HCT116 (cell line): Measurements from ENCODE around the gene PGAM5. TPM values are rescaled to one million over a fixed set of nuclear protein-coding genes. Genes with fewer than 3 reads are reported as not detected.

Experiments
- ATAC-seq: fragments of 200-7000 bp; cut with Tn5 transposase; 2 replicates; pipeline ENCODE4 v1.9.1; 2020; ENCODE audit warnings: mild to moderate bottlenecking, moderate library complexity
- BruUV-seq: library from RNA; stranded (reverse); fragments of 400-500 nt; replicated peaks from 2 replicates; lab custom pipeline; 2021; lab: Mats Ljungman, UMichigan
- CTCF ChIA-PET: fragments of 300-600 bp; sonication (Branson Sonifier 250); formaldehyde crosslinking; loops from one replicate; lab custom pipeline; 2021; ENCODE audit warnings: antibody characterized with exemption; lab: Charles Lee
- POLR2A ChIA-PET: fragments of 300-600, 350-600 bp; sonication (Branson Sonifier 250); formaldehyde crosslinking; loops from one replicate; lab custom pipeline; 2021; ENCODE audit warnings: antibody characterized with exemption; lab: Charles Lee
- RAD21 ChIA-PET, 2 experiments: fragments of 300-600 bp; sonication (Branson Sonifier 250); formaldehyde crosslinking; loops; one replicate each; lab custom pipeline; 2023; ENCODE audit warnings: low total read pairs in 2 of 2; ENCODE audit not compliant: uncharacterized antibody in 2 of 2, unreplicated experiment in 2 of 2, low non-redundant PET in 1 of 2; lab: Charles Lee
- DNase-seq: peaks from one replicate; pipeline ENCODE4 v3.0.0-alpha.2; 2010; ENCODE audit warnings: low read depth, low spot score
- H2AFZ ChIP-seq: fragments of 200-600 bp; shearing (Covaris generic), sonication (generic); 2 replicates; pipeline ENCODE4 v1.6.1; 2017; ENCODE audit warnings: low read depth, mixed run types, mixed read lengths, antibody characterized with exemption, low read length; ENCODE audit not compliant: poor library complexity, severe bottlenecking
- H3K27ac ChIP-seq: 2 replicates; pipeline ENCODE4 v1.5.1; 2012; ENCODE audit warnings: low read depth, low read length
- H3K27me3 ChIP-seq: fragments of 200-600 bp; sonication (generic); 2 replicates; pipeline ENCODE4 v1.6.1; 2016; ENCODE audit warnings: mixed run types, low read length, mixed read lengths; ENCODE audit not compliant: insufficient read depth
- H3K36me3 ChIP-seq, 2 experiments: fragments of 200-500 bp in 1 of 2; fragments of 200-600 bp in 1 of 2; sonication (Bioruptor generic) in 1 of 2; sonication (generic) in 1 of 2; 2 replicates each; pipeline versions ENCODE4 v1.5.1 to v1.6.1; 2014 to 2016; ENCODE audit warnings: low read length in 2 of 2, inconsistent platforms in 1 of 2, mixed read lengths in 1 of 2, mixed run types in 1 of 2; ENCODE audit not compliant: insufficient read depth in 2 of 2, control insufficient read depth in 1 of 2
- H3K4me1 ChIP-seq, 2 experiments: fragments of 200-600 bp in 1 of 2; sonication (generic) in 1 of 2; 2 replicates each; pipeline versions ENCODE4 v1.5.1 to v1.6.1; 2012 to 2017; ENCODE audit warnings: low read length in 2 of 2, inconsistent platforms in 1 of 2, mild to moderate bottlenecking in 1 of 2, mixed read lengths in 1 of 2, mixed run types in 1 of 2, moderate library complexity in 1 of 2; ENCODE audit not compliant: insufficient read depth in 2 of 2, control insufficient read depth in 1 of 2
- H3K4me2 ChIP-seq: fragments of 200-600 bp; sonication (generic); 2 replicates; pipeline ENCODE4 v1.6.1; 2017; ENCODE audit warnings: mixed run types, low read length, mixed read lengths
- H3K4me3 ChIP-seq, 2 experiments: fragments of 200-600 bp in 1 of 2; sonication (generic) in 1 of 2; replicated peaks in 1 of 2; 2 replicates each; pipeline ENCODE4 v1.5.1; 2011 to 2016; ENCODE audit warnings: low read length in 2 of 2, control low read depth in 1 of 2, low read depth in 1 of 2, mild to moderate bottlenecking in 1 of 2, mixed read lengths in 1 of 2, mixed run types in 1 of 2
- H3K79me2 ChIP-seq: fragments of 200-600 bp; sonication (generic); 2 replicates; pipeline ENCODE4 v1.6.1; 2017; ENCODE audit warnings: mild to moderate bottlenecking, mixed run types, low read length, moderate library complexity, mixed read lengths; ENCODE audit not compliant: insufficient read depth
- H3K9ac ChIP-seq: fragments of 200-600 bp; sonication (generic); 2 replicates; pipeline ENCODE4 v1.6.1; 2016; ENCODE audit warnings: low read length, mixed read lengths
- H3K9me2 ChIP-seq: fragments of 200-600 bp; sonication (generic), shearing (Covaris generic); 2 replicates; pipeline ENCODE4 v1.6.1; 2017; ENCODE audit warnings: mixed run types, mild to moderate bottlenecking, moderate library complexity; ENCODE audit not compliant: insufficient read depth
- H3K9me3 ChIP-seq, 2 experiments: fragments of 200-500 bp in 1 of 2; fragments of 200-600 bp in 1 of 2; sonication (Bioruptor generic) in 1 of 2; sonication (generic) in 1 of 2; 2 replicates each; pipeline ENCODE4 v1.6.1; 2014 to 2017; ENCODE audit warnings: low read length in 2 of 2, mixed read lengths in 2 of 2, inconsistent platforms in 1 of 2, low read depth in 1 of 2, mild to moderate bottlenecking in 1 of 2, mixed run types in 1 of 2, moderate library complexity in 1 of 2; ENCODE audit not compliant: control insufficient read depth in 1 of 2, insufficient read depth in 1 of 2
- H4K20me1 ChIP-seq: fragments of 200-600 bp; sonication (generic), shearing (Covaris generic); 2 replicates; pipeline ENCODE4 v1.6.1; 2017; ENCODE audit warnings: mixed run types, mild to moderate bottlenecking, moderate library complexity; ENCODE audit not compliant: insufficient read depth
- CBX3 ChIP-seq: IDR thresholded peaks from 2 replicates; pipeline ENCODE4 v1.6.1; 2012; ENCODE audit warnings: low read depth
- CTCF ChIP-seq, 3 experiments: fragments of 200-600 bp in 1 of 3; sonication (generic) in 1 of 3; IDR thresholded peaks in 2 of 3; conservative IDR thresholded peaks in 1 of 3; 2 replicates each; pipeline ENCODE4 v1.5.1; 2012 to 2017; ENCODE audit warnings: low read depth in 2 of 3, low read length in 2 of 3, antibody characterized with exemption in 1 of 3, borderline replicate concordance in 1 of 3, control low read depth in 1 of 3, mild to moderate bottlenecking in 1 of 3, mixed read lengths in 1 of 3, mixed run types in 1 of 3, moderate library complexity in 1 of 3; ENCODE audit not compliant: insufficient read depth in 1 of 3
- EGR1 ChIP-seq: IDR thresholded peaks from 2 replicates; pipeline ENCODE4 v1.6.1; 2012; ENCODE audit warnings: low read depth
- ELF1 ChIP-seq: IDR thresholded peaks from 2 replicates; pipeline ENCODE4 v1.6.1; 2012; ENCODE audit warnings: low read depth, borderline replicate concordance
- EZH2 ChIP-seq: fragments of 200-600 bp; sonication (generic); IDR thresholded peaks from 2 replicates; pipeline ENCODE4 v1.6.1; 2017; ENCODE audit warnings: antibody characterized with exemption, mixed run types
- FOSL1 ChIP-seq: IDR thresholded peaks from 2 replicates; pipeline ENCODE4 v1.6.1; 2012; ENCODE audit warnings: low read depth
- JUND ChIP-seq: IDR thresholded peaks from 2 replicates; pipeline ENCODE4 v1.6.1; 2012
- MAX ChIP-seq: IDR thresholded peaks from 2 replicates; pipeline ENCODE4 v1.6.1; 2012
- POLR2A ChIP-seq: IDR thresholded peaks from 2 replicates; pipeline ENCODE4 v1.7.0; 2011; ENCODE audit warnings: borderline replicate concordance; ENCODE audit not compliant: insufficient read depth, insufficient read length; ENCODE audit errors: extremely low read depth
- POLR2AphosphoS5 ChIP-seq: IDR thresholded peaks from 2 replicates; pipeline ENCODE4 v1.6.1; 2011; ENCODE audit warnings: mild to moderate bottlenecking, low read depth, low read length, moderate library complexity
- SIN3A ChIP-seq: IDR thresholded peaks from 2 replicates; pipeline ENCODE4 v1.6.1; 2012; ENCODE audit warnings: low read depth
- SP1 ChIP-seq: IDR thresholded peaks from 2 replicates; pipeline ENCODE4 v1.6.1; 2012; ENCODE audit warnings: low read depth
- YY1 ChIP-seq: IDR thresholded peaks from 2 replicates; pipeline ENCODE4 v1.6.1; 2011; ENCODE audit warnings: low read length, low read depth, moderate library complexity, mild to moderate bottlenecking; ENCODE audit not compliant: insufficient replicate concordance; ENCODE audit errors: extremely low read depth
- ZFX ChIP-seq: fragments of 450-650 bp; IDR thresholded peaks from 2 replicates; pipeline ENCODE4 v1.6.1; 2017
- ZNF274 ChIP-seq: fragments of 200-500 bp; sonication (Bioruptor generic); IDR thresholded peaks from 2 replicates; pipeline ENCODE4 v1.6.1; 2014; ENCODE audit warnings: mild to moderate bottlenecking, low read depth, low read length, inconsistent platforms
- intact Hi-C: fragments of 100-400 bp; cut with micrococcal nuclease; formaldehyde crosslinking; loops from 2 replicates; pipeline ENCODE4 v1.10.0; 2022
- total RNA-seq: library from RNA; stranded (reverse); gene quantifications from one replicate; pipeline ENCODE4 v1.2.1, GENCODE V29; 2021; ENCODE audit not compliant: unreplicated experiment

PGAM5 gene
- total RNA-seq, 1 experiment from 2014 or later, result 98.3 TPM

- peaks cover 0 to 15% of the 10 kb centered on the region in 2 experiments; a peak in 3 of 4 replicates for H3K36me3 ChIP-seq
- CTCF ChIA-PET, result no interaction called here
- H3K79me2 ChIP-seq, result peaks cover 59% of the 10 kb centered on the region
- ATAC-seq (peak; percentile 61), DNase-seq (no peak)
- H3K4me1 ChIP-seq, result peaks cover 8 to 19% of the 10 kb centered on the region in 2 experiments
- H2AFZ ChIP-seq, result no peak overlapping the region
- H3K27me3 ChIP-seq, result no peaks in the 10 kb centered on the region
- H3K27ac ChIP-seq, result peak overlapping the region; percentile 89
- H3K9ac ChIP-seq, result peak overlapping the region; percentile 90
- peak overlapping the region; percentile 87 for H3K4me2 ChIP-seq
- H4K20me1 ChIP-seq, result peaks cover 4% of the 10 kb centered on the region; the same call in 1 of the 2 replicates
- intact Hi-C loops, result loop anchor here (5.0 kb wide), 1 partner anchor 235 kb away; no protein-coding TSS in a partner anchor
- peak overlapping the region; percentile 66 to 72 for H3K4me3 ChIP-seq
- H3K9me3 ChIP-seq, result no peaks in the 10 kb centered on the region
- no peaks in the 10 kb centered on the region for H3K9me2 ChIP-seq
- POLR2A ChIA-PET, result no interaction called here
- BruUV-seq, result no TSS peak
- RAD21 ChIA-PET, result no interaction called here
- TF ChIP-seq FOSL1 (no peak), ZFX (peak; percentile 65), ZNF274 (no peak)
Observed at GRCh38 chr12:132686825-132687210, 23.8 kb upstream of the PGAM5 start.

- H3K9me3 ChIP-seq, result no peaks in the 10 kb centered on the region
- POLR2A ChIA-PET, result no interaction called here
- peak within 1 kb of the TSS; percentile 92 for H3K27ac ChIP-seq
- intact Hi-C loops, result loop anchor here (5.0 kb wide), 1 partner anchor 235 kb away; no protein-coding TSS in a partner anchor
- BruUV-seq, result no TSS peak
- peak within 1 kb of the TSS; percentile 66 to 72 for H3K4me3 ChIP-seq
- RAD21 ChIA-PET, result no interaction called here
- peaks cover 8 to 19% of the 10 kb centered on the region in 2 experiments for H3K4me1 ChIP-seq
- DNase-seq, result peak; percentile 87
- H2AFZ ChIP-seq, result no peak within 1 kb of the TSS
- CTCF ChIA-PET, result no interaction called here
- H3K36me3 ChIP-seq, result peaks cover 0 to 15% of the 10 kb centered on the region in 2 experiments; a peak in 3 of 4 replicates
- H3K9ac ChIP-seq, result peak within 1 kb of the TSS; percentile 90
- H3K9me2 ChIP-seq, result no peaks in the 10 kb centered on the region
- H3K27me3 ChIP-seq, result no peaks in the 10 kb centered on the region
- peak; percentile 92 for ATAC-seq
- H3K4me2 ChIP-seq, result peak within 1 kb of the TSS; percentile 87
- peaks cover 52% of the 10 kb centered on the region for H3K79me2 ChIP-seq
- peaks cover 4% of the 10 kb centered on the region; the same call in 1 of the 2 replicates for H4K20me1 ChIP-seq
- TF ChIP-seq MAX (peak; percentile 58), POLR2AphosphoS5 (peak; percentile 73), EGR1 (peak; percentile 87), ZFX (peak; percentile 40; the same call in 1 of the 2 replicates), CBX3 (peak; percentile 52; the same call in 1 of the 2 replicates), CTCF (IDR thresholded peaks at IDR 0.05 in 2 of 3, conservative IDR thresholded peaks at IDR 0.05 in 1 of 3; ENCODE audit: borderline replicate concordance in 1 of 3, insufficient read depth in 1 of 3, low read depth in 2 of 3, low read length in 2 of 3) (no peak), ELF1 (no peak), YY1 (peak; percentile 88), FOSL1 (no peak), SIN3A (peak; percentile 96), JUND (no peak), POLR2A (peak; percentile 67), SP1 (peak; percentile 85), EZH2 (no peak), ZNF274 (no peak)
Observed at GRCh38 chr12:132687211-132688164, 23.2 kb upstream of the PGAM5 start, which contains the start of the genes POLE and PXMP2. POLE (minus strand) TSS chr12:132687342; CDS start chr12:132687315, 27 bp downstream. PXMP2 (plus strand) TSS chr12:132687587; CDS start chr12:132687671, 84 bp downstream.
